Retinal pigment epithelial cell (primary cell): ENCODE data around the gene C11orf52.
"Not testable (repeated sequence)": the region's sequence is repeated elsewhere in the genome, so short reads cannot be mapped to it uniquely, and the experiment has no call there.

Experiments
- DNase-seq: peaks from one replicate; pipeline ENCODE4 v3.0.0-alpha.2; 2010; ENCODE audit warnings: low read depth
- H3K4me3 ChIP-seq: 2 replicates; pipeline ENCODE4 v1.5.1; 2011; ENCODE audit warnings: mild to moderate bottlenecking, low read length, control low read depth, moderate library complexity
- CTCF ChIP-seq: conservative IDR thresholded peaks from 2 replicates; pipeline ENCODE4 v1.5.1; 2011; ENCODE audit warnings: low read depth, low read length, control low read depth, inconsistent platforms

Gene C11orf52

DNA sequence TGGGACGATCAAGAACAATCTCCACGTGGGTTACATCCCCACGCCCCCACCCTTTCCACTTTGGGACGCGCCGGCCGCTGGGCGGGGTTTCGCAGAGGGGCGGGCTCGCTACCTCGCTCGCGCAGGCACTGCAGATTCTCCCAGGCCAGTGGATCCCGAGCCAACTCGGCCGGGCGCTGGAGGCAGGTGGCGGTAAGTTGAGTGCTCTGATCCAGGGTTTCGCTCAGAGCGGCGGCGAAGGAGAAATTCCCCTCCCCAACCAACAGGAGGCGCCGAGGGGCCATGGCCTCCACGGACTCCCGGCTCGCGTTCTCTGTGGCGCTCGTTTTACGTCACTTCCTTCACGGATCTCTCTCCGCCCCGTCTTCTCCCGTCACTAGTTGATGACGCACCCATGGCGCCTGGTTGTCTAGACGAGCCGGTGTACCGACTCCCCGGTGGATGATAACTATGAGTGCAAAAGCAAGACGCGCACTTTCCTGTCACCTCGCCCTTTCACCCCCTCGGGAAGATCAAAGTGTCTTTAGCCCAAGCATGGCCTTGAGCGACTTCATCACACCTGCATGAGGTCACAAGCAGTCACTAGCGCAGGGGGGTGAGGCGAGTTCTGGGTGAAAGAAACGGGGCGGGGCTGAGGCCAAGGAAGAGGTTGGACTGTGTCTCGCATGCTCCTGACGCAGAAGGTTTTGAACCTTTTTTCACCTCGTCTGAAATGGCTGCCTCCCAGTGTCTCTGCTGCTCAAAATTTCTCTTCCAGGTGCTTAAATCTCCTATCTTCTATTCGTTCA is 39.7 kb upstream of the C11orf52 start, which contains the start of the genes CFAP68 and FDXACB1:
TSS of gene CFAP68 (plus strand) at position 693 of the 788 bp plus-strand sequence. CDS start at position 713, 20 bp downstream.
TSS of gene FDXACB1 (minus strand) at position 317 of the 788 bp plus-strand sequence. CDS start at position 284, 33 bp downstream.
- peak; percentile 94 for TF ChIP-seq CTCF
- peak within 1 kb of the TSS; percentile 86 for H3K4me3 ChIP-seq
- peak; percentile 95 for DNase-seq

DNA sequence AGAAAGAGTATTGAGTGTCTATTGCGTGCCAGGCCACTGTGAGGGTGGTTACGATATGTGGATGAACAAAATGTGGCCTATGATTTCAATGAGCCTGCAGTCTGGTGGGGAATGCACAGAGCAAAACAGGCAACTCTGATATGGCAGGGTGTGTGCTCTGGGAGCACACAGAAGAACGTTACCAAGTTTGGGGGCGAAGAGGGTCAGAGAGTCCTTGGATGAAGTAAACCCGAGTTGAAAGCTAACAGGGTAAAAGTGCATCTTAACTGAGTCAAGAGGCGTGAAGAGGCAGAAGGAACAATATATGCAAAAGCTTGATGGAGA is 39.1 kb upstream of the C11orf52 start:
- DNase-seq = no peak
- peak overlapping the region; percentile 86 for H3K4me3 ChIP-seq
- no peak for TF ChIP-seq CTCF

DNA sequence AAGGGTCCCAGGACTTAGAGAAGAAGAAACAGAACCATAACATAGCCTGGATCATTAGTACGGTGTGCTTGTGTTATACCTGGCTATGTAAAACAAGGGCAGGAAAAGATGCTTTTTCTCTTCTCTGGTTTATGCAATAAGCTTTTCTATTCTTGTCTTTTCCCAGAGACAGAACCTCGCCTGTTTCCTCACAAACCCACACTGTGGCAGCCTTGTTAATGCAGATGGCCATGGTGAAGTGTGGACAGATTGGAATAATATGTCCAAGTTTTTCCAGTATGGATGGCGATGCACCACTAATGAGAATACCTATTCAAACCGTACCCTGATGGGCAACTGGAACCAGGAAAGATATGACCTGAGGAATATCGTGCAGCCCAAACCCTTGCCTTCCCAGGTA is 36.5 kb upstream of the C11orf52 start:
- no peak for TF ChIP-seq CTCF
- DNase-seq = no peak
- H3K4me3 ChIP-seq = no peak overlapping the region

DNA sequence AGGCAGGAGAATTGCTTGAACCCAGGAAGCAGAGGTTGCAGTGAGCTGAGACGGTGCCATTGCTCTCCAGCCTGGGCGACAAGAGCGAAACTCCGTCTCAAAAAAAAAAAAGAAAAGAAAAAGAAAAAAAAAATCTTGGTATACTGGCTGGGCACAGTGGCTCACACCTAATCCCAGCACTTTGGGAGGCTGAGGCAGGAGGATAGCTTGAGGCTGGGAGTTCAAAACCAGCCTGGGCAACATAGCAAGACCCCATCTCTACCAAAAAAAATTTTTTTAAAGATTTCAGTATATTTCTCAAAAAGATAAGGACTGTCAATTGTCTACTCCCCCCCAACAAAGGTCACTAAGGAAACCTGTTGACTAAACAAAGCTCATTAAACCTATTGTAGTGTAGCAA is 33.7 kb upstream of the C11orf52 start:
- not testable (repeated sequence) for H3K4me3 ChIP-seq, DNase-seq

DNA sequence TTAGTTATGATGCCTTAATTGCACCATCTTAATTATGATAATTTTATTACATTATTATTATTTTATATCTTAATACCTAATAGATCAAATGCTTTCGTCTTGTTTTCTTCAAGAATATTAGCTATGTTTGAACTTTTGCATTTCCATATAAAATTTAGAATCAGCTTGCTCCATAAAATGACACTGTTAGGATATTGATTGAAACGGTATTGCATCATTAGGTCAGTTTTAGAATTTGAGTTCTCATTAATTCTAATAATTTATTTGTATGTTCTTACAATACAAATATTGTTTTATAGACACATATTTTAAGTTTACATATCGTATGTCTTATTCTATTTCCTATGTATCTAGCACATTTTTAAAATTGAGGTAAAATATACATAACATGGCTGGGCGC is 32.7 kb upstream of the C11orf52 start:
- no peak overlapping the region for H3K4me3 ChIP-seq
- no peak for TF ChIP-seq CTCF
- no peak for DNase-seq

DNA sequence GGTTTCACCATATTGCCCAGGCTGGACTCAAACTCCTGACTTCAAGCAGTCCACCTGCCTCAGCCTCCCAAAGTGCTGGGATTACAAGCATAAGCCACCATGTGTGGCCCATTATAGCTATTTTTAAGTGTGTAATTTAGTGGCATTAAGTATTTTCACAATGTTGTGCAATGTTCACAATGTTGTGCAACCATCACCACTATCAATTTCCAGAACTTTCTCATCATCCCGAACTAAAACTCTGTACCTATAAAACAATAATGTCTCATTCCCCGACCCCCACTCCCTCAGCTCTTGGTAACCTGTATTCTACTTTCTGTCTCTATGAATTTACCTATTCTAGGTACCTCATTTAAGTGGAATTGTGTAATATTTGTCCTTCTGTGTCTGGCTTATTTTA is 31.9 kb upstream of the C11orf52 start:
- no peak overlapping the region for H3K4me3 ChIP-seq
- DNase-seq = no peak
- TF ChIP-seq CTCF = no peak

- peak; percentile 93 for DNase-seq
- TF ChIP-seq CTCF = no peak
- no peak overlapping the region for H3K4me3 ChIP-seq
Measured at GRCh38 chr11:111905411-111905810, 13.3 kb upstream of the C11orf52 start.

- no peak overlapping the region for H3K4me3 ChIP-seq
- DNase-seq = no peak
- TF ChIP-seq CTCF = no peak
Measured at GRCh38 chr11:111906680-111907079, 12.0 kb upstream of the C11orf52 start.
